Measurements from ENCODE around the gene CALN1.

The CALN1 gene

GRCh38 chr7:72101444-72101843, 310.7 kb downstream of the CALN1 start:
- Histone ChIP-seq H3K4me2 (no peak overlapping the region), H3K36me3 (no peaks in the 10 kb centered on the region)

GRCh38 chr7:72099784-72100183, 312.4 kb downstream of the CALN1 start:
- H3K4me2 ChIP-seq: peak overlapping the region; percentile 45 to 91 (median 73)
- H3K36me3 ChIP-seq: no peaks in the 10 kb centered on the region
- peak overlapping the region in 9 of 11 experiments; percentile 30 to 94 (median 82); a peak in 17 of 22 replicates for H3K27ac ChIP-seq
- H3K9ac ChIP-seq: peak overlapping the region in 8 of 11 experiments; percentile 23 to 77 (median 66); a peak in 14 of 22 replicates
- peaks cover 0 to 11% (median 0%) of the 10 kb centered on the region in 11 experiments; a peak in 4 of 22 replicates for H3K9me3 ChIP-seq (replicated peaks in 1 of 11)
- TF ChIP-seq Cebpa-rat (IDR thresholded peaks at IDR 0.05): peak in 8 of 11 experiments; percentile 45 to 98 (median 88); a peak in 14 of 22 replicates
- H3K27me3 ChIP-seq: no peaks in the 10 kb centered on the region
- H4K20me1 ChIP-seq: no peaks in the 10 kb centered on the region
- H3K4me3 ChIP-seq: peak overlapping the region in 3 of 10 experiments; percentile 20 to 39 (median 29); a peak in 2 of 20 replicates
- H3K4me1 ChIP-seq: peaks cover 26 to 62% (median 52%) of the 10 kb centered on the region in 10 experiments

More at GRCh38 chr7:72101444-72101843, 310.7 kb downstream of the CALN1 start:
- H3K9ac ChIP-seq: no peak overlapping the region
- H3K4me1 ChIP-seq: peaks cover 26 to 47% (median 41%) of the 10 kb centered on the region in 10 experiments
- H3K27me3 ChIP-seq: no peaks in the 10 kb centered on the region
- no peak for TF ChIP-seq Cebpa-rat (IDR thresholded peaks at IDR 0.05)
- no peaks in the 10 kb centered on the region for H4K20me1 ChIP-seq
- peaks cover 0 to 16% (median 4%) of the 10 kb centered on the region in 11 experiments; a peak in 7 of 22 replicates for H3K9me3 ChIP-seq (replicated peaks in 1 of 11)
- H3K27ac ChIP-seq: peak overlapping the region in 5 of 11 experiments; percentile 33 to 88 (median 86); a peak in 10 of 22 replicates
- no peak overlapping the region for H3K4me3 ChIP-seq

- H3K4me2 ChIP-seq: peak overlapping the region; percentile 45 to 91 (median 73)
- H3K9me3 ChIP-seq (replicated peaks in 1 of 11): peaks cover 0 to 10% (median 0%) of the 10 kb centered on the region in 11 experiments; a peak in 3 of 22 replicates
- no peak for TF ChIP-seq Cebpa-rat (IDR thresholded peaks at IDR 0.05)
- peak overlapping the region in 3 of 10 experiments; percentile 20 to 39 (median 29); a peak in 6 of 20 replicates for H3K4me3 ChIP-seq
- H3K4me1 ChIP-seq: peaks cover 26 to 62% (median 52%) of the 10 kb centered on the region in 10 experiments
- H3K9ac ChIP-seq: peak overlapping the region in 8 of 11 experiments; percentile 23 to 77 (median 66); a peak in 15 of 22 replicates
- no peaks in the 10 kb centered on the region for H3K27me3 ChIP-seq
- no peaks in the 10 kb centered on the region for H4K20me1 ChIP-seq
- peak overlapping the region in 8 of 11 experiments; percentile 71 to 94 (median 84); a peak in 16 of 22 replicates for H3K27ac ChIP-seq
- no peaks in the 10 kb centered on the region for H3K36me3 ChIP-seq
Observed at GRCh38 chr7:72098807-72099580, 313.1 kb downstream of the CALN1 start.

- Histone ChIP-seq H3K27ac (peak overlapping the region in 6 of 11 experiments; percentile 79 to 94 (median 86); a peak in 10 of 22 replicates), H3K4me3 (no peak overlapping the region), H3K27me3 (no peaks in the 10 kb centered on the region), H3K36me3 (no peaks in the 10 kb centered on the region), H3K4me2 (peak overlapping the region in 8 of 11 experiments; percentile 59 to 91 (median 82); a peak in 16 of 22 replicates), H3K9me3 (replicated peaks in 1 of 11) (peaks cover 0 to 10% (median 0%) of the 10 kb centered on the region in 11 experiments; a peak in 5 of 22 replicates), H3K4me1 (peaks cover 18 to 62% (median 49%) of the 10 kb centered on the region in 10 experiments), H4K20me1 (no peaks in the 10 kb centered on the region), H3K9ac (peak overlapping the region in 4 of 11 experiments; percentile 10 to 77 (median 47); a peak in 5 of 22 replicates)
- TF ChIP-seq Cebpa-rat (IDR thresholded peaks at IDR 0.05): no peak
Observed at GRCh38 chr7:72097226-72097625, 314.9 kb downstream of the CALN1 start.

GRCh38 chr7:72092769-72093168, 319.4 kb downstream of the CALN1 start:
- Histone ChIP-seq H4K20me1 (no peaks in the 10 kb centered on the region), H3K4me2 (no peak overlapping the region), H3K27me3 (no peaks in the 10 kb centered on the region), H3K36me3 (no peaks in the 10 kb centered on the region), H3K9ac (no peak overlapping the region), H3K4me1 (peaks cover 0 to 26% (median 22%) of the 10 kb centered on the region in 10 experiments; a peak in 16 of 20 replicates), H3K27ac (no peak overlapping the region), H3K4me3 (no peak overlapping the region), H3K9me3 (replicated peaks in 1 of 11) (peaks cover 8 to 18% (median 11%) of the 10 kb centered on the region in 11 experiments; a peak in 21 of 22 replicates)
- no peak for TF ChIP-seq Cebpa-rat (IDR thresholded peaks at IDR 0.05)

GRCh38 chr7:72087926-72088325, 324.2 kb downstream of the CALN1 start:
- no peaks in the 10 kb centered on the region for H4K20me1 ChIP-seq
- peak overlapping the region in 3 of 11 experiments; percentile 3 to 36 (median 31); a peak in 2 of 22 replicates for H3K27ac ChIP-seq
- H3K4me2 ChIP-seq: 0 out of 22 replicates have a peak overlapping the region, but pooled peaks of 1 of the 11 experiments have one; percentile 1
- no peaks in the 10 kb centered on the region for H3K36me3 ChIP-seq
- peak in 4 of 11 experiments; percentile 8 to 62 (median 42); a peak in 2 of 22 replicates for TF ChIP-seq Cebpa-rat (IDR thresholded peaks at IDR 0.05)
- H3K4me3 ChIP-seq: no peak overlapping the region
- no peak overlapping the region for H3K9ac ChIP-seq
- peaks cover 8 to 17% (median 11%) of the 10 kb centered on the region in 11 experiments; a peak in 21 of 22 replicates for H3K9me3 ChIP-seq (replicated peaks in 1 of 11)
- H3K4me1 ChIP-seq: no peaks in the 10 kb centered on the region; a peak in 1 of 20 replicates
- no peaks in the 10 kb centered on the region for H3K27me3 ChIP-seq

- H3K4me2 ChIP-seq: peak overlapping the region in 10 of 11 experiments; percentile 3 to 73 (median 56); a peak in 16 of 22 replicates
- no peaks in the 10 kb centered on the region for H4K20me1 ChIP-seq
- H3K27me3 ChIP-seq: no peaks in the 10 kb centered on the region
- no peak overlapping the region for H3K4me3 ChIP-seq
- no peak overlapping the region for H3K9ac ChIP-seq
- TF ChIP-seq Cebpa-rat (IDR thresholded peaks at IDR 0.05): no peak
- H3K36me3 ChIP-seq: no peaks in the 10 kb centered on the region
- H3K4me1 ChIP-seq: peaks cover 11 to 28% (median 16%) of the 10 kb centered on the region in 10 experiments; a peak in 19 of 20 replicates
- H3K9me3 ChIP-seq (replicated peaks in 1 of 11): no peaks in the 10 kb centered on the region
- H3K27ac ChIP-seq: no peak overlapping the region
Observed at GRCh38 chr7:72080865-72081510, 331.1 kb downstream of the CALN1 start.

- Histone ChIP-seq H3K4me1 (peaks cover 11 to 28% (median 16%) of the 10 kb centered on the region in 10 experiments; a peak in 19 of 20 replicates), H3K4me2 (peak overlapping the region in 10 of 11 experiments; percentile 3 to 73 (median 56); a peak in 19 of 22 replicates), H3K9ac (0 out of 22 replicates have a peak overlapping the region, but pooled peaks of 1 of the 11 experiments have one; percentile 2), H3K27me3 (no peaks in the 10 kb centered on the region), H4K20me1 (no peaks in the 10 kb centered on the region), H3K9me3 (replicated peaks in 1 of 11) (peaks cover 0 to 4% (median 0%) of the 10 kb centered on the region in 11 experiments; a peak in 3 of 22 replicates), H3K4me3 (no peak overlapping the region), H3K27ac (no peak overlapping the region), H3K36me3 (no peaks in the 10 kb centered on the region)
- TF ChIP-seq Cebpa-rat (IDR thresholded peaks at IDR 0.05): no peak
Observed at GRCh38 chr7:72080341-72080766, 331.8 kb downstream of the CALN1 start.
